HT-29 (cell line): ENCODE results near the gene CMIP. TPM values are rescaled to one million over a fixed set of nuclear protein-coding genes. Genes with fewer than 3 reads are reported as not detected.
A peak's percentile ranks its signal among the peaks of the same experiment; 100 is the strongest.
"Not testable (repeated sequence)": the region's sequence is repeated elsewhere in the genome, so short reads cannot be mapped to it uniquely, and the experiment has no call there.

ENCODE experiments used
- DNase-seq: peaks from one replicate; pipeline ENCODE4 v3.0.0-alpha.2; 2015; ENCODE audit warnings: low spot score
- total RNA-seq: library from RNA; depleted of rRNA; stranded (reverse); fragments of >200 nt; shearing (Covaris generic); gene quantifications from 2 replicates; pipeline ENCODE4 v1.2.3, GENCODE V29; 2014; rRNA removed

The CMIP gene
- 17.3 and 24.7 TPM in 2 replicates for total RNA-seq

DNA sequence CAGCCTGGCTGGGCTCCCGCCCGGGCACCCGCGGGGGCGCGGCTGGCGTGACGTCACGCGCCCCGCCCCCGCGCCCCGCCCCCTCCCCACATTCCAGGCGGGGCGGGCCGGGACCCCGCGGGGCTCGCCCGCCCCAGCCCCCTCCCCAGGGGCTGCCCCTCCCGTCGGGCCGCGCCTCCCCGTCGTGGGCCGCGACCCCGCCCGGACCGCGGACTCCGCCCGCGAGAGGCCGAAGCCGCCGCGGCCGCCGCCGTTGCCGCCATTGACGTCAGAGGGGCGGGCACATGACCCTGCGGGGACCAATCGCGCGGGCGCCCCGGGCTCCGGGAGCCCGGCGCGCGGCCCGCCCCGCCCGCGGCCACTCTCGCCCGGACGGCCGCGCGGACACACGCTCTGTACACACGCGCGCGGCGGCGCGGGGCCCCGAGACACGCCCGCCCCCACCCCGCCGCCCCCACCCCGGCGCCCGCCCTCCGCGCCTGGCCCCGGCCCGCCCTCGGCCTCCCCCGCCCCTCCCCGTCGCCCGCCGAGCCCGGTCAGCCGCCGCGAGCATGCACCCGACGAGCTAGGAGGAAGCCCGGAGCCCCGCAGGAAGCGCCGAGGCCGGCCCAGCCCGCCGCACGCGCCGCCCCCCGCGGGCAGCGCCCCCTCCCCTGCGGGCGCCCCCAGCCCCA, at the start of gene CMIP:
Gene CMIP (plus strand): TSS at position 361 of the 674 bp plus-strand sequence.
- peak; percentile 81 for DNase-seq

DNA sequence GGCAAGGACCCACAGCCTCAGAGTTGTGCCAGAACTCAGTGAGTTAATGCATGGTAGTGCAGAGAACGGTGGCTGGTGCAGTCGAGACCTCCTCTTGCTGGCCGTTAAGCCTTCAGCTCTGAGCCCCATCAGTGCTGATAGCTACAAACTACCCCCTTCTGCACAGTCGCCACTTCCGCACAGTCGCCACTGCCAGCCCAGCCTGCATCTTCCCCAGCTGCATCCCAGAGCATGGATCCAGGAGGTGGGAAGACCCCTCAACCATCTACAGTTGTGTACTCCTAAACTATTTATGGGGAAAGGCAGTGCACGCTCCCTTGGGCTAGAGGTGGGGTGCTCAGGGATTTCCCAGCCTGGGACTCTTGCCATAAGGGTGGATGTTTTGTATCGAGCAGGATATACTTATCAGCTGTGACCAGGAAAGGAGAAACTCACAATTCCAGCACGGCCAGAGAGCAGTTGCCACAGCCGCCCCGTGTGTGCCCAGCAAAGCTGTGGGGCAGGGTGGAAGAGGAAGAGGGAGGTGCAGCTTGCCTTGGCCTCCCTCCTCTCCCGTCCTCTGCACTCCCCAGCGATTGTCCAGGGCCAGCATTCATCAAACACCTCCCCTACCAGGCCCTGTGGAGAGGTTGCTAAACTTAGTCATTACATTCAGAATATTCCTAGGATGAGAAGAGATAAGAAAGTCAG, 49.5 kb upstream of the CMIP start:
- DNase-seq, result no peak

DNA sequence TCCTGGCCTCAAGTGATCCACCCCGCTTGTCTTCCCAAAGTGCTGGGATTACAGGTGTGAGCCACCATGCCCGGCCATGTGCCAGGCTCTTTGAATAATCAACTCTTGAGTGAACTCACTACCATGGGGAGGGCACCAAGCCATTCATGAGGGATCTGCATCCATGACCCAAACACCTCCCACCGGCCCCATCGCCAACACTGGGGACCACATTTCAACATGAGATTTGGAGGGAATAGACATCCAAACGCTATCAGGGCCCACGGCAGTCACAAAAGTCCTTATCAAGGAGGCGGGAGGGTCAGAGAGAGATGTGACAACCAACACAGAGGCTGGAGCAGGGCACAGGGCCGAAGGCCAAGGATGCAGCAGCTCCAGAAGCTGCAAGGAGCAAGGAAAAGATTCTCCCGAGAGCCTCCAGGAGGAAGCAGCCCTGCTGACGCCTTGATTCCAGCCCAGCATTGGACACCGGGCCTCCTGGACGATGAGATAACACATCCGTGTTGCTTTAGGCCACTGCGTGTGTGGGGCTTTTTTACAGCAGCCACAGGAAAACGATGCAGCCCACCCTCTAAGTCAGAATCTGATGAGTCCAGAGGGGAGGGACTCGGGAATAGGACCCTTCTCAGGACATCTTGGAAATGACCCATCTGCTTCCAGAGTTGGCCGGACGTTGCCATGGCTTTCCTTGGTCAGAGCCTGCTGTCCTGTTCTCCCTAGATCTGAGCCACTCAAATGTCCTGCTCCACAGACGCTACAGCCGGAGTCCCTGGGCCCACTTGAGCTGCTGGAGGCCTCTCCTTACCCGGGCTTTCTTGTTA, 47.3 kb upstream of the CMIP start:
- DNase-seq, result no peak

DNA sequence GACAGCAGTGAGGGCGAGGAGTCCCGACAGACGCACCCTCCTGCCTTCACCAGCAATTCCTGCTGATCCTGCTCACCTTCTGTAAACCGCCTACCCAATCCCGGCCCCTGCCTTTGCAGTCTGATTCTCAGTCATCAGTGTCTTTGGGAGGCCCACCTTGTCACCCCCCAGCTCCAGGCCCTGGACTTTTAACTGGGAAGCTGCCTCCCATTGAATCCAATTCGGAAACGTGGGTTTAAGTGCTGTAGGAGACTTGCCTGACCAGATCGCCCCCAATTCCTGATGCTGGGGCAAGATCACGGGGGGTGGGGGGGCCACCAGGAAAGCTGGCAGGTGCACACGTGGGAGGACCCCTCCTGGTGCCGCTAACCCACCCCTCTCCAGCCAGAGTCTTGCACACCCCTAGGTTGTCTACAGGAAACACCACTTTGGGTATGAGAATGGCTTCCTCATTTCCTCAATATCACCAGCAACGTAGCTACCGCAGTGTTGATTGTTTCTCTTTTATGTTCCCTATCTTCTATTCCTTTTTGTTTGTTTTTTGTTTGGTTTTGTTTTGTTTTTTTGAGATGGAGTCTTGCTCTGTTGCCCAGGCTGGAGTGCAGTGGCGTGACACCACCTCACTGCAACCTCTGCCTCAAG, 46.6 kb upstream of the CMIP start:
- DNase-seq, result no peak

DNA sequence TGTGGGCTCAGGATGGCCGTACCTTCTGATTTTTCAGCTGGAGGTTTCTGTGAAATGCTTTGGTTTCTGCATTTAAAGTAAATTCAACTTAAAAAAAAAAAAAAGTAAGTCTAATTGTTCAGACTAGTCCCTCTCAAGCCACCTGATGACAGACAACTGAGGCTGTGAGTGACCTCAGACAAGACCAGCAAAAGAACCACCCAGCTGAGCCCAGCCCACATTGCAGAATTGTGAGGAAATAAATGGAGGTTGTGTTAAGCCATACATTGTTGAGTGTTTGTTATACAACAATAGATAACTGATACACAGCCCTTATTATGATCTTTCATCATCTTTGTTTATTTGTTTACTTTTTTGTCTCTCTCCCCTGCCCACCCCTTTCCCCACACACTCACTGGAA, 44.7 kb upstream of the CMIP start:
- no peak for DNase-seq

DNA sequence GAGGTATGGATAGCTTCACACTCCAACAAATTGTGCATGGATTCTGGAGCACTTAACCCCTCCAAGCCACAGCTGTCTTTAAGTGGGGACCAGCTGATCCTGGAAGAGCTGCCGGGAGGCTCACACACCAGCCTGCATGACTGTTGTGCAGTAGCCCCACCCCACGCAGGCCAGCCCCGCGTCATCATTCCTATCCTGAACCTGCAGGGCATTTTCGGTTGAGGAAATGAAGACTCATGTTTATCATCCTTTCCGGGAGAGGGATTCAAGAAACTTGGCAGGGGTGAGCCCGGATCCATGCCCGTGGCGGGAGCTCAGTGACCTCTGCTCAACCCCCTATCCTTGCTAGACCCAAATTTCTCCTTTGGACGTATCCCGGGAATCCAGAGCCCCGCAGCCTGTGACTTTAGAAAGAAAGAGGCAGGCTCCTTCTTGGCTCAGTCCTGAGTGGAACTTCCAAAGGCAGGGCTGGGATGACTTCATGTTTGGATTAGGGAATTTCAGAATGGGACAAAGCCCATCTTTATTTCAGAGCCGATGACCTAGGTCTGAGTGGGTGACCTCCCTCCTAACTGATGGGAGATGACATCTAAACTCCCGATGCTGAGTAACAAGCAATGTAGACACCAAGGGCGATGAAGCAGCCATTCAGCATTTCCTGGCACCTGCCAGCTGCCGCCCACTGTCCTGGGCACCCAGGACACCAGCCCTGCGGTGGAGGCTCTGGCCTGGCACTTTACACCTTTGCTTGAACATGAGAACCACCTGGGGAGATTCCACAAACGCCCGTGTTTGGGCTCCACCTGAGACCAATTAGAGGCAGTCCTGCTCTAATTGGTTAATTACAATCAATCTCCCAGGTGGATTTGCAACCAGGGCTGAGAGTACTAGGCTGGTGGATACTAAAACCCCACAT, 43.3 kb upstream of the CMIP start:
- peak; percentile 7 for DNase-seq

DNA sequence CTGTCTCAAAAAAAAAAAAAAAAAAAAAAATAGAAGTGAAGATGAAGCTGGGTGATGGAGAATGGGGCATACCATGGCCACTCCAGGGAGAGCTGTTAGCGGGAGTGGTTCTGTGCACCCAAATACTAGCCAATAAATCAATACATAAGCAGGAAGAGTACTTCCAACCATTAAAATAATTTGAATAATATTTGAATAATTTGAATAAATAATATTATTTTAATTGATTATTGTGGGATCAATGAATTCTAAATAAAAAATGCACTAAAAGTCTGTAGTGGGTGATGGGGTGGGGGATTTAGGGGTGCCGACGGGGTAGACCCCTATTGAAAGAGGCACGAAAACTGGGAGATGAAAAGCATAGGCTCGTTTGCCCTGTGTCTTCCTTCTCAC, 41.4 kb upstream of the CMIP start:
- no peak for DNase-seq

DNA sequence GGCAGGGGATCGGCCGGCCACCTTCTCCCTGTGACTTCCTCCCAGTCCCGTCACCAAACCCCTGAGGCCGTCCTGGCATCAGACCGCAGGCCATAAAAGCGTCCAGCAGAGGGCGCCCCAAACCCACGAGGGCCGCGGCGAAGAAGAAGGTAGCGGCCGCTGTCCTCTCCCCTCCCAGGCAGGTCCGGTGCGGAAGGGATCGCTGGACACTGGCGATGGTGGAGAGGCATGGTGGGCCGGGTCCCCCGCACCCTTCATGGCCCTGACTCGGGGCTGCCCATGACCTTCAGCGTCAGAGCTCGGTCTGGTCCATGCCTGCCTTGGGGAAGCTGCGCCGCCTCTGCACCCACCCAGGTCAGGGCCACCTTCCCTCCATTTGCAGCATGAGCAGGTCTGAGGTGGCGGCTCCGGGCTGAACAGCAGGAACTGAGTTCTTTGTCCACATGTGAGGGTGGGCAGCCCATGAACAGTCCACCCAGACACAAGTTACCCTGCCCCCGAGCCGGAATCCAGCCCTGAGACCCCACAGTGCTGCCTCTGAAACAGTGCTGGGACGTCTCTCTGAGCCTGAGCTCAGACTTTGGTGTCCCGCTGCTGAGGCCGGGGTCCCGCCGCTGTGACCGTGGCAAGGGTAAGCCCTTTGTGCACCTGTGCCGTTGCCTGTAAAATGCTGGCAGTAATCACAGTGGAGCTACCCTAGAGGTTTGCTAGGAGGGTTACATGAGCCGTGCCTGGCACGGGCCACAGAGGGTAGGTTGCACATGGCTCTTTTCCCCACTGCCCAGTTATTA, 40.8 kb upstream of the CMIP start:
- peak; percentile 89 for DNase-seq

DNA sequence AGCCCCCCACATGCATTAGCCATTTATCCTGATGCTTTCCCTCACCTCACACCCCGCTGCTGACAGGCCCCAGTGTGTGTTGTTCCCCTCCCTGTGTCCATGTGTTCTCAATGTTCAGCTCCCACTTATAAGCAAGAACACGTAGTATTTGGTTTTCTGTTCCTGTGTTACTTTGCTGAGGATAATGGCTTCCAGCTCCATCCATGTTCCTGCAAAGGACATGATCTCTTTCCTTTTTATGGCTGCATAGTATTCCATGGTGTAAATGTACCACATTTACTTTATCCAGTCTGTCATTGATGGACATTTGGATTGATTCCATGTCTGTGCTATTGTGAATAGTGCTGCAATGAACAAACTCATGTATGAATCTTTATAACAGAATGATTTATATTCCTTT, 39.6 kb upstream of the CMIP start:
- not testable (repeated sequence) for DNase-seq

DNA sequence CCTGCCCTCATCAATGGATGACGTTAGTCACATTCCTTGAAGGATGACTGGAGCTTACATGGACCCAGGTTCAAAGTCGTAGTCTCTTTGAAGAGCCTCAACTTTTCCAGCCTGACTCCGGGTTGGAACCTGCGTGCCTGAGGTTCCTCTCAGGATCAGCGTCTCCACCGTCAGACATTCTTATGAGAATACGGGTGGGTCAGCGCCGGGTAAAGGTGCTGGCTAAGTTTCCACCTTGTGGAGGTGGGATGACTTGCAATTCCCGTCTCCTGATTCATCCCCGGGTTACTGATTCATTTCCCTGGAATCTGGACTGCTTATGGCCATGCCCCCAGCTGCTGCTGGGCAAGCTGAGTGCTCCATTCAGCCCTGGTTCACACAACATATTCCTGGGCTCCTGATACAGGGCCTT, 38.9 kb upstream of the CMIP start:
- DNase-seq, result peak; percentile 91

DNA sequence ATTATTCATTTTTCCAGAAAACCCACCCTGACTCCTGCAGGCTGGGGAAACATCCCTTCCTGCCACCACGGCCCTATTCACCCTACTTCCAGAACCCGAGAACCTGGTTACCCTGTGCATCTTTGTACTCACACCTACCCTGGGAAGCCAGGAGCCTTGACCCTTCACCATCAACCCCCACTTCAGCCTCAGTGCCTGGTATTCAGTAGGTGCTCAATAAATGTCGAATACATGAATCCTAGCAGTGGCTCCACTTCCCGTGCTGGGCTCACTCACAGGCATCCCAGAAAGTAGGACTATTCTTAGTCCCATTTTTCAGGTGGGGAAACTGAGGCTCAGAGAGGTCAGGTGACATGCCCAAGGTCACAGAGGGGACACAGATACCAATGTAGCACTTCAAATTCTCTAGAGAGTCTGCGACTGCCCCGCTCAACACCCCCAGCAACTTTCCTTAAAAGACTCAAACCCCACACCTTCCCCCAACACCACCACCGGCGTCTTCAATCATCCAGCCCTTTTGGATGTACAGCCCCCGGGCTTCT, 36.1 kb upstream of the CMIP start:
- no peak for DNase-seq

DNA sequence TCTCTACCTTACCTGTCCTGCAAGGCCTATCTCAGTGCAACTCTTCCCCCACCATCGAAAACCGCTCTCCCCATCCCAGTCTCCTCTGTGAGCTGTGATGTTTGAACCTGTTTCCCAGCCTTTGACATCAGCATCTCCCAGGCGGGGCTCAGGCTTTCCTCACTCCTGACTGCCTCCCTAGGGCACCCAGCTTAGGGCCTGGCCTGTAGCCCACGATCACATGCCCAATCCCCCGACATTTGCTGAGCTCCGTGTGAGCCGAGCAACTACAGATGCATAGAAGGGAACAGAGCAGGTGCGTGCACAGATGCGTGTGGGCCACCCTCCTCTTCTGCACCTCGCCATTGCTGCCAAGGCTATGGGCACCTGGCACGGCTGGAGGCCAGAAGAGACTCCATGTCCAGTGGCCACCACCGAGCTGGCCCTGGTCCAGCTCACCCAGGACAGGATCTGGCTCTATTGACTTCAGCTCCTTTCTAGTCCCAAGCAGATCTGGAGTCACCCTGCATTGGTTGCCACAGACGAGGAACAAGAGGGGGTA, 35.5 kb upstream of the CMIP start:
- no peak for DNase-seq

DNA sequence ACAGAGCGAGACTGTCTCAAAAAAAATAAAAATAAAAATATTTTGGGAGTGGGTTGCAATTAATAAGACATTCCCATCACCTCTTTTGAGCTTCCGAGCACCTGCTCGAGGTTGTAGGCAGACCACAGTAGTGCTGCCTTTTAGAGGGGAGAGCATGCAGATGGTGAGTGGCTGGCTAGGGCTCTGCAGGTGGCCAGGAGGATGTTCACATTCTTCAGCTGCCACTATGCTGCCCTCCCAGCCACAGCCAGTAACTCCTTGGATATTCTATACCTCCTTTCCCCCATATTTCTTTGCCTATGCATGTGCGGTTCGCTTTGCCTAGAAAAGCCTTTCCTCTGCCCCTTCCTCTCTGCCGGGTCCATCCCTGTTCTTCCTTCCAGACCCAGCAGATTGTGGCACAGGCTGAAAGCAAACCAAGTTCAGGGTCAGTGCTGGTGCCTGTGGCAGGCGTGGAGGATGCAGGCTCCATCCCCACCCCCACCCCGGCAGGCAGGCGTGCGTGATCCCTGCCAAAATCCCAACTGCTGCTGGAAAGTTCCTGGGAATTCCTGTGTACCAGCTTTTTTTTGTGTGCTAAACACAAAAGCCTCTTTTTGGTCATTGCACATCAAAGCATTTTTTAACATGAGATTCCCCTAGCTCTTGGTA, 33.8 kb upstream of the CMIP start:
- DNase-seq, result no peak

DNA sequence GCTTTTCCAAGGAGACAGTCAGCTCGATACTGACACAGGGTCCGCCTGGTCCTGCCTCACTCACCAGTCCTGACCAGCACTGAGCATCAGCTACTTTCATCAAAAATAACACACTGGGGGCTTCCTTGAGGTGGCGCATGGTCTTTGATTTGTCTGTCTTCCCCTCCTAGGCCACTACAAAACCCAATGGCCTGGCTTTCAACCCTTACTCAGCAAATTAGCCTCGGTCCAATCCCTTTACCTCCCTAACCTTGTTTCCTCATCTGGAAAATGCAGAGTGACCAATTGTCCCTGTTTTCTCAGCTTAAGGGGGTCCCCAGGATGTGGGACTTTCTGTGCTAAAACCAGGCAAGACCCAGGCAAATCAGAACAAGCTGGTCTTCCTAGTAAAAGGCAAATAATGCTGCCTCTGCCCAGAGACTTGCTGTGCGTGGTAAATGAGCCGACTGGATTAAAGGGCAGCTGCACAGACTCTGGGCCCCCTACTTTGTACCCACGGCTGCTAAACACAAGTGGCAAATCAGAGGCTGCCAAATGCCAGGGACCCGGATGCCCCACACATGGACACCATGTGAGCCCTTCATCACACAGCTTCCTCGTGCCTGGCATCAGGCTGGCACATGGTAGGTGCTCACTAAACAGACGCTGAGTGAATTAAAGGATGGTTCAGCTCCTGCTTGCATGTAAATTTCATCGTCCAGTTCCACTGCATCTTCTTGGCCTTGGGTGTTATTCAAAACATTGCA, 31.2 kb upstream of the CMIP start:
- no peak for DNase-seq

DNA sequence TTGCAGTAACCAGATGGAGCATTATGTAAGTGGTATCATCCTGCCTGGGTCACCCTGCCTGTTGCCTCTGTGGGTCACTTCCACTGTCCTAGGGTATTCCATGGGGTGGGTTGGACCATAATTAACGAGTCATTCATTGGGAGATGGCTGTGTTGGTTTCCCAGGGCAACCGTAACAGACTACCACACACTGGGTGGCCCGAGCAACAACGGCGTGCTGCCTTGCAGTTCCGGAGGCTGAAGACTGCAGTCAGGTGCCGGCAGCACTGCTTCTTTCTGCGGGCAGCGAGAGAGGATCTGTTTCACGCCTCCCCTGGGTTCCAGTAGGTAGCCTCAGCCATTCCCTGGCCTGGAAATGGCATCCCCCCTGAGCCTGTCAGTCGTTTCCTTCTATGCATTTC, 28.9 kb upstream of the CMIP start:
- no peak for DNase-seq

DNA sequence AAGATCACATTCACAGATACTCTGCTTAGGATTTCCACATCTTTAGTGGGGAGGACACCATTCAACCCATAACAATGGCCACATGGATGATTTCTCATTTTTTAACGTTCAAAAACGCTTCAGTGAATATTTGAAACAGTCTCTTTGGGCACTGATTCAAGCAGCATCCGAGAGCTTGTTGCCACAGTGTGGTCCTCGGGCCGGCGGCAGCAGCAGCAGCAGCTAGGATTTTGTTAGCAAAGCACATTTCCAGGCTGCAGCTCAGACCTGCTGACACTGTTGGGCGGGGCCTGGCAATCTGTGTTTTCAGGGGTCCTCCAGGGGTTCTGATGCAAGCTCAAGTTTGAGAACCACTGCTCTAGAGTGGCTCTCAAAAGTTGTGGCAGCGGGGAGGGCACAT, 27.9 kb upstream of the CMIP start:
- DNase-seq, result no peak

DNA sequence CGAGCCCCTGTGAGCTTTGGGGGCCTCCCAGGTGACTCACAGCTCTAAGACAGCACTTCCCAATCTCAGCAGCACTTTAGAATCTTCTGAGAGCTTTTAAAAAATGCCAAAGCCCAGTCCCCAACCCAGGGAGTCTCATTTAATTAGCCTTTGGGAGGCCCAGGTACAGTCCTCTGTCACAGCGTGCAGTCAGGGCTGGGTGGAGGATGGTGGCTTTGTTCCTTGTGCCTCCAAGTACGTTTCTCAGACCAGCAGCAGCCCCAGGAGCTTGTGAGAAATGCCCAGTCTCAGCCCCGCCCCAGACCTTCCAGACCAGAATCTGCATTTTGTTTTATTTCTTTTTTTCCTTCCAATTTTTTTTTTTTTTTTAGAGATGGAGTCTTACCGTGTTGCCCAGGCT, 27.4 kb upstream of the CMIP start:
- DNase-seq, result no peak

DNA sequence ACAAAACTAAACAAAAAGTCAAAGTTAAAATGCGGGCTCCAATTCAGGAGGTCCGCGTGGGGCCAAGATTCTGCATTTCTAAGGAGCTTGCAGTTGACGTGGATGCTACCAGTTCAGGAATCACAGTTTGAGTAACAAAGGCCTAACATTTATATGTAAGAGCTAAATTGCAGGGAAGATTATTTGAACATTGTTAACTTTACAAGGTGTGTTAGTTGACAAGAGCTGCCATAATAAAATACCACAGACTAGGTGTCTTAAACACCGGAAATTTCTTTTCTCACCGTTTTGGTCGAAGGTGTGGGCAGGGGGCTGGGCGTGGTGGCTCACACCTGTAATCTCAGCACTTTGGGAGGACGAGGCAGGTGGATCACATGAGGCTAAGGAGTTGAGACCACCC, 24.8 kb upstream of the CMIP start:
- no peak for DNase-seq
